Adrenal gland (tissue), 12 donors: ENCODE data around the gene RAD54L. TPM values are rescaled to one million over a fixed set of nuclear protein-coding genes. Genes with fewer than 3 reads are reported as not detected.
A peak's percentile ranks its signal among the peaks of the same experiment; 100 is the strongest.

ENCODE experiments used
- DNase-seq, 7 donors: peaks; one replicate each; pipeline ENCODE4 v3.0.0-alpha.2; 2019 to 2020
- H3K27ac ChIP-seq, 5 donors: fragments of 200-600 bp; sonication (generic) in 4 of 5; 1 replicate in 3 of 5; 2 replicates in 2 of 5; pipeline versions ENCODE4 v1.5.1 to v1.8.0; 2016 to 2020; ENCODE audit warnings: mild to moderate bottlenecking in 1 of 5
- H3K27me3 ChIP-seq: fragments of 200-600 bp; 2 replicates; pipeline ENCODE4 v1.8.0; 2021
- H3K36me3 ChIP-seq, 2 donors: fragments of 200-600 bp; replicated peaks in 1 of 2; 1 replicate in 1 of 2; 2 replicates in 1 of 2; pipeline versions ENCODE4 v1.5.1 to v1.8.0; 2018 to 2022
- H3K4me1 ChIP-seq, 2 donors: fragments of 200-600 bp; replicated peaks in 1 of 2; 1 replicate in 1 of 2; 2 replicates in 1 of 2; pipeline versions ENCODE4 v1.5.1 to v1.8.0; 2018 to 2021
- H3K4me3 ChIP-seq, 4 donors: fragments of 200-600 bp; sonication (generic) in 3 of 4; one replicate each; pipeline ENCODE4 v1.5.1; 2016 to 2018
- H3K9me3 ChIP-seq, 3 donors: fragments of 200-600 bp; sonication (generic) in 1 of 3; replicated peaks in 1 of 3; 1 replicate in 2 of 3; 2 replicates in 1 of 3; pipeline versions ENCODE4 v1.5.1 to v1.8.0; 2016 to 2021
- CTCF ChIP-seq, 6 experiments: fragments of 450-650 bp in 4 of 6; fragments of 200-600 bp in 2 of 6; sonication (generic) in 1 of 6; IDR thresholded peaks; 1 replicate in 5 of 6; 2 replicates in 1 of 6; pipeline versions ENCODE4 v1.5.1 to v1.8.0; 2016 to 2021; ENCODE audit warnings: antibody characterized with exemption in 6 of 6, mild to moderate bottlenecking in 2 of 6, moderate library complexity in 1 of 6
- POLR2A ChIP-seq, 2 donors: fragments of 450-650 bp; IDR thresholded peaks; one replicate each; pipeline ENCODE4 v1.6.1; 2017; ENCODE audit warnings: antibody characterized with exemption in 2 of 2, mild to moderate bottlenecking in 2 of 2, moderate library complexity in 1 of 2
- WGBS, 4 donors: extraction: QIAGEN DNeasy Blood & Tissue Kit in 2 of 4; methylation state at CpG; one replicate each; pipeline versions ENCODE4 v1.1.5 to v1.1.7; 2013 to 2017; 5-methylcytosine and 5-hydroxymethylcytosine counted together
- intact Hi-C, 2 donors: fragments of 100-400 bp; cut with DNase I; formaldehyde crosslinking; loops; one replicate each; pipeline versions ENCODE4 v1.14.1 to v1.15.0; 2022 to 2023
- polyA plus RNA-seq, 3 donors: library from polyadenylated mRNA; stranded (reverse); fragments of 200-250 nt in 2 of 3; fragments of 350-450 nt in 1 of 3; fragmentation: Illumina TruSeq in 1 of 3; extraction: RNeasy Lipid Tissue Mini Kit (QIAGEN cat#74804) in 1 of 3; gene quantifications; one replicate each; pipeline ENCODE4 v1.2.3, GENCODE V29; 2013 to 2014
- total RNA-seq, 9 donors: library from RNA; depleted of rRNA in 4 of 9; stranded (reverse); fragments of >200 nt in 4 of 9; fragments of 120-200 nt in 1 of 9; fragmentation: NEBNext Ultra II Directional in 1 of 9; extraction: Animal tissue kit (Norgen Biotek cat#: 25700) in 1 of 9; gene quantifications; one replicate each; pipeline versions ENCODE4 v1.1.0 to v1.2.4, GENCODE V29; 2013 to 2023
- donor health status: healthy with polysubstance abuse.
- donor health status: Bipolar disorder and iron deficiency.
- donor health status: DM: yes; HTN: yes; CAD: no.
- donor health status: DM: no; HTN: no; CAD: no.
- donor health status: DM: no; HTN: no; CAD: no.
- donor health status: DM: yes; HTN: yes; CAD: no.

RAD54L gene
- total and polyA plus RNA-seq, 12 donors: 0.49 to 3.5 (median 1.3) TPM; not detected in 2

- WGBS, 4 donors: 2 to 11% (median 5%) methylated on average over 7 of the region's 7 CpGs
- Histone ChIP-seq H3K4me3 (peak overlapping the region in 2 of 4 donors; percentile 40 to 71), H3K4me1 (peaks cover 7 to 12% of the 10 kb centered on the region in 2 donors), H3K36me3 (no peaks in the 10 kb centered on the region), H3K27ac (no peak overlapping the region), H3K9me3 (no peaks in the 10 kb centered on the region), H3K27me3 (no peaks in the 10 kb centered on the region)
- TF ChIP-seq POLR2A (IDR thresholded peaks at IDR 0.05) (no peak), CTCF (IDR thresholded peaks at IDR 0.05) (no peak)
- DNase-seq: peak in 6 of 7 donors; percentile 6 to 61 (median 42)
- intact Hi-C loops: loop anchor here in 1 of 2 donors (10.0 kb wide), 1 partner anchor 96 kb away; the partner anchor contains the start of gene NSUN4
Observed at GRCh38 chr1:46248122-46248920, 758 bp downstream of the RAD54L start.

- H3K4me1 ChIP-seq: no peaks in the 10 kb centered on the region
- no peaks in the 10 kb centered on the region for H3K27me3 ChIP-seq
- intact Hi-C loops: no loop called here
- H3K27ac ChIP-seq: no peak overlapping the region
- no peaks in the 10 kb centered on the region for H3K36me3 ChIP-seq
- 91 to 97% (median 94%) methylated on average over 5 of the region's 5 CpGs for WGBS, 4 donors
- no peak for DNase-seq
- H3K9me3 ChIP-seq: no peaks in the 10 kb centered on the region
- no peak overlapping the region for H3K4me3 ChIP-seq
- TF ChIP-seq POLR2A (IDR thresholded peaks at IDR 0.05) (no peak), CTCF (IDR thresholded peaks at IDR 0.05) (no peak)
Observed at GRCh38 chr1:46254668-46255067, 7.1 kb downstream of the RAD54L start.

GRCh38 chr1:46256523-46256922, 9.0 kb downstream of the RAD54L start:
- TF ChIP-seq CTCF (IDR thresholded peaks at IDR 0.05): no peak
- Histone ChIP-seq H3K4me3 (no peak overlapping the region), H3K27ac (no peak overlapping the region), H3K27me3 (no peaks in the 10 kb centered on the region), H3K36me3 (no peaks in the 10 kb centered on the region), H3K9me3 (no peaks in the 10 kb centered on the region), H3K4me1 (no peaks in the 10 kb centered on the region)
- 96 to 98% (median 97%) methylated on average over 2 of the region's 2 CpGs for WGBS, 4 donors
- intact Hi-C loops: no loop called here
- DNase-seq: no peak

- 81 to 94% (median 92%) methylated on average over 1 of the region's 1 CpG for WGBS, 4 donors
- intact Hi-C loops: no loop called here
Observed at GRCh38 chr1:46262508-46262907, 14.9 kb downstream of the RAD54L start.

More at GRCh38 chr1:46262508-46262907, 14.9 kb downstream of the RAD54L start:
- Histone ChIP-seq H3K36me3 (no peaks in the 10 kb centered on the region), H3K27me3 (no peaks in the 10 kb centered on the region), H3K9me3 (no peaks in the 10 kb centered on the region), H3K4me3 (no peak overlapping the region), H3K27ac (no peak overlapping the region), H3K4me1 (no peaks in the 10 kb centered on the region)
- no peak for TF ChIP-seq POLR2A (IDR thresholded peaks at IDR 0.05)
- TF ChIP-seq CTCF (IDR thresholded peaks at IDR 0.05): no peak
- no peak for DNase-seq
